Left renal cortex interstitium (tissue), 4 donors: ENCODE measurements around the gene CCSER1. TPM values are rescaled to one million over a fixed set of nuclear protein-coding genes. Genes with fewer than 3 reads are reported as not detected.
"Not testable (repeated sequence)": the region's sequence is repeated elsewhere in the genome, so short reads cannot be mapped to it uniquely, and the experiment has no call there.

ENCODE experiments used
- DNase-seq, 4 donors: peaks; one replicate each; pipeline ENCODE4 v3.0.0-alpha.2; 2013; ENCODE audit warnings: low read depth in 4 of 4, low spot score in 2 of 4, missing footprints in 1 of 4
- polyA plus RNA-seq, 4 donors: library from polyadenylated mRNA; unstranded; fragments of 120-200 nt; gene quantifications; one replicate each; pipeline ENCODE4 v1.2.1, GENCODE V29; 2013; ENCODE audit not compliant: insufficient read length in 4 of 4

Gene CCSER1
- polyA plus RNA-seq, 4 donors = 15.9 to 24.0 (median 18.5) TPM

DNA sequence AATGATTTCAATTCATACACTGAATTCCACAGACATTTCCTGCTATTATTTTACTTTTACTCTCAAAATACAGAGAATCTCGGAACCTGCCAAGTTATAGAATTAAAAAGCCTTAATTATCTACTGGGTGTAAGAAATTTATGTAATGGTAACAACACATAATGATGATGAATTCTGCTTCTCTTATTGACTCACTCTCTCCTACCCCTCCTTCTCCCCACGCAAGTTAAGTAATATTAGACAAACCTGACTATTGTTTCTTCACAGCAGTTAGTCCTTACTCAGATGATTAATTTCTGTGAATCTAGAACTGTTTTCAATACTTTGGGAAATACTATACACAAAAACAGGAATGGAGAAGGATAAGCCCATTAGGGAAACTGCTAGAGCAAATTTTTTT is 762.0 kb downstream of the CCSER1 start:
- DNase-seq = no peak

- not testable (repeated sequence) for DNase-seq
Measured at GRCh38 chr4:90903413-90903812, 776.2 kb downstream of the CCSER1 start.

GRCh38 chr4:90904021-90904420 is 776.8 kb downstream of the CCSER1 start:
- DNase-seq = no peak

GRCh38 chr4:90906239-90906638 is 779.0 kb downstream of the CCSER1 start:
- no peak for DNase-seq

GRCh38 chr4:90911724-90912434 is 784.7 kb downstream of the CCSER1 start:
- DNase-seq = not testable (repeated sequence)

- no peak for DNase-seq
Measured at GRCh38 chr4:90922174-90922573, 795.0 kb downstream of the CCSER1 start.

DNA sequence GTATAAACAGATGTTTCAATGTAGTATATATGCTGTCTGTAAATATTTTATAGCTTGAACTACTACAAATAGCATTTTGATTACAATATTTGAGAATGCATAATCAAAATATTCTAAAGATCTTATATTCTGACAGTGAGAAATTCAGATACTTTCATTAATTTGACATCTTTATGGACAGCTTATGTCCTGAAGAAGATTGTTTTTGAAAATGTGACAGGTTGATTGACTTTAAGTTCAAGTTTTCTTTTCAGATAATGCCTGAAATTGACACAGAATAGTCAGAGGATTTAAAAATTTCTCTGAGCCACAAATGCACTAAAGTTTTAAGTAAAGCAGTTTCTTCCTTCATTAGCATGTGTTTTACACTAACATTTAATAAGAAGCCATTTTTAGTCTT is 799.8 kb downstream of the CCSER1 start:
- DNase-seq = no peak

DNA sequence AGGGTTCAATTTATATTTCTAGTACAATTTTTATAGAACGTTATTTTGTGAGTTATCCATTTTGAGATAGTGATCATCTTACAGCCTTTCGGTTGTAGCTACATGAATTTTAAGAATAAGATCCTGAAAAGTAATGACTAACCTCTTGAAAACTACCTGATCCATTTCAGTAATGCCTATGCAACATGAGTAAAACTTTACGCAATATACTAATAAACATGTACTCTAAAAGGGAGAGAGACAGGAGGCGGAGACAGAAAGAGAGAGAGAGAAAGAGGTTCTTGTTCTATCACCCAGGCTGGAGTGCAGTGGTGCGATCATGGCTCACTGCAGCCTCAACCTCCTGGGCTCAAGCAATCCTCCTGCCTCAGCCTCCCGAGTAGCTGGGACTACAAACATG is 816.1 kb downstream of the CCSER1 start:
- no peak for DNase-seq

DNA sequence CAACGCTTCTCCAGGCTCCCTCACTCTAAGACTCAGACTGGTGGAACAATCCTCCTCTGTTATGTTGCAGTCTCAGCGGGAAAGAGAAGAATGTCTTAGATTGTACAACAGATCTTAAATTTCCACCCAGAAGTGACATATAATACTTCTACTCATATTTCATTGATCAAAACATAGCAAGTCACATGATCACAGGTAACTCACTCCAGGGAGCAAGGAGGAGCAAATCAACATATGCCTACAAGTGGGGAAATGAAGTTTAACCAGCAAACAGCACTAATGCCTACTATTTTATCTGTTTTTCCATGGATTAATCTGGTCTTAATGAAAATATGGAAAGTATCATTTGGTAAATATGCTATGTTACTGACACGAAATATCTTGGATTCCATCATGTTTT is 819.8 kb downstream of the CCSER1 start:
- DNase-seq = no peak

GRCh38 chr4:90950385-90950841 is 823.2 kb downstream of the CCSER1 start:
- DNase-seq = no peak

DNA sequence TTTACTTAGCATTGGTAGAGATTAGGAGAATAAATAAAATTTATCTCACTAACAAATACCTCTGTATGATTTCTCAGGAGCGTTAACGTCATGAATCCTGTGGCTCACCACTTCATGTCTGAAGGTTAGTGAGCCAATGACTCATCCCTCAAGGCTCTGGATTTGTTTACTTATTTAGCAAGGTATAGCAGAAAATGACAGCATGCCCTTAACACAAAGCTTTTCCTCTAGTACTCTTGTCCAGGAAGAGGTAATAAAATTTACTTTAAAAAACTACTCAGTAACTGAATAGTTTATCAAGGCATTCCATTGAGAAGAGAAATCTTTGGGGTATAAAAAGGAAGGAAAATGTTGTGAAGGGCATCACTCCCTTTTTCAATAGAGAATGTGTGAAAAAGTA is 823.8 kb downstream of the CCSER1 start:
- DNase-seq = no peak

GRCh38 chr4:90958256-90958895 is 831.2 kb downstream of the CCSER1 start:
- DNase-seq = no peak

- DNase-seq = no peak
Measured at GRCh38 chr4:90960433-90960832, 833.2 kb downstream of the CCSER1 start.

DNA sequence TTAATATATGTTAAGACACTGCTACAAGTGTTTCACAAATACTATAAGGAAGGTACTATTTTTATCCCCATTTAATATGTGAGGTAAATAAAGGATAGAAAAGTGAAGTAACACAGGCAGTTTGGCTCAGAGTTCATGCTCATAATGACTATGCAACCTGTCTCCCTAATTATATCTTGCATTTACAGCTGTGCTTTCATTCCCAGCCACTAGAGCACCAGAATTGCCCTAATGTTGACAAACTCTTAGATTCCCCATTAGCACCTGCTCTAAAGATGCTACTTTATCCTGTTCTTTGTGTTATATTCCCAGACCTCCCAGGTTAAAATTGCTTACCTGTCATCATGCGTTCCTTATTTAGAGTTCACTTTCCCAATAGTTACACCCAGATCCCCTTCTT is 833.6 kb downstream of the CCSER1 start:
- DNase-seq = no peak

GRCh38 chr4:90970021-90970420 is 842.8 kb downstream of the CCSER1 start:
- DNase-seq = no peak

DNA sequence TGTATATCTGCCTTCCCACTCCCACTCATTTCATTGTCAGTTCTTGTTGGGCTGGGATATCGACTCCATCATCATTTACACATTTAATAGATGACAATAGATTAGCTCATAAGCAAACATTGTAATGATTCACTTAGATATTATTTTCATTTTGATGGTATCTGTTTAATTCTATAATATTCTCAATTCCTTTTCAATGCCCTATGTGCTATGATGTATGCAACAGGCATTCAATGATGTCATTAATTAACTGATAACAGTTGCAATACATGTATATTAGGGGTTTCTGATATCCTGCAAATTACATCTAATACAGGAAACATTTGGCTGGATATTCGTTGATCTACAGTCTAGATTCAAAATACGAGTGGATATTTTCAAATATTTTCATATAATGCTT is 850.5 kb downstream of the CCSER1 start:
- no peak for DNase-seq

- DNase-seq = no peak
Measured at GRCh38 chr4:90979556-90979955, 852.4 kb downstream of the CCSER1 start.

- peak in 2 of 4 donors; percentile 2 to 7 for DNase-seq
Measured at GRCh38 chr4:90982813-90983212, 855.6 kb downstream of the CCSER1 start.

DNA sequence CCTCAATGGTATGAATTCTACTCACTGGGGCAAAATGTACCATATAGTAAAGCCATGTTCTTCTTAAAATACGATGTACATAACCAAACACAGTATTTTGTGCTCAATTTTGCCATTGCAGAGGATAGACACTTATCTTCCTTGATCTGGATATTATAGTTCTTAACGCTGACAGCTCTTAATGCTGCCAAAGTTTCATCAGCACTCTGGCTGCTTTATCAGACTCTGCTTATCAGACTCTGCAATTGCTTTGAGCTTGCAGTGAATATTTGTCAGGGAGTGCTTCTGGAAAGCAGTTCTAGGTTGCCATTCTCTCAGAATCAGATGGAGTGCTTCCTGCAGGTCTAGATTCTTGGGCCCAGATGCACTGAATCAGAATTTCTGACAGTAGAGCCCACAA is 863.1 kb downstream of the CCSER1 start:
- DNase-seq = no peak

GRCh38 chr4:90992213-90992612 is 865.0 kb downstream of the CCSER1 start:
- no peak for DNase-seq

GRCh38 chr4:90994851-90995574 is 867.8 kb downstream of the CCSER1 start:
- no peak for DNase-seq

GRCh38 chr4:90995996-90996395 is 868.8 kb downstream of the CCSER1 start:
- DNase-seq = no peak
